ENCODE results near the gene IP6K1. TPM values are rescaled to one million over a fixed set of nuclear protein-coding genes. Genes with fewer than 3 reads are reported as not detected.
A peak's percentile ranks its signal among the peaks of the same experiment; 100 is the strongest.
"Not testable (repeated sequence)": the region's sequence is repeated elsewhere in the genome, so short reads cannot be mapped to it uniquely, and the experiment has no call there.

Gene IP6K1
- total RNA-seq, result 10 to 100 TPM; 30.5 to 41.3 (median 35.8) TPM

- TF ChIP-seq, protein P1, sequence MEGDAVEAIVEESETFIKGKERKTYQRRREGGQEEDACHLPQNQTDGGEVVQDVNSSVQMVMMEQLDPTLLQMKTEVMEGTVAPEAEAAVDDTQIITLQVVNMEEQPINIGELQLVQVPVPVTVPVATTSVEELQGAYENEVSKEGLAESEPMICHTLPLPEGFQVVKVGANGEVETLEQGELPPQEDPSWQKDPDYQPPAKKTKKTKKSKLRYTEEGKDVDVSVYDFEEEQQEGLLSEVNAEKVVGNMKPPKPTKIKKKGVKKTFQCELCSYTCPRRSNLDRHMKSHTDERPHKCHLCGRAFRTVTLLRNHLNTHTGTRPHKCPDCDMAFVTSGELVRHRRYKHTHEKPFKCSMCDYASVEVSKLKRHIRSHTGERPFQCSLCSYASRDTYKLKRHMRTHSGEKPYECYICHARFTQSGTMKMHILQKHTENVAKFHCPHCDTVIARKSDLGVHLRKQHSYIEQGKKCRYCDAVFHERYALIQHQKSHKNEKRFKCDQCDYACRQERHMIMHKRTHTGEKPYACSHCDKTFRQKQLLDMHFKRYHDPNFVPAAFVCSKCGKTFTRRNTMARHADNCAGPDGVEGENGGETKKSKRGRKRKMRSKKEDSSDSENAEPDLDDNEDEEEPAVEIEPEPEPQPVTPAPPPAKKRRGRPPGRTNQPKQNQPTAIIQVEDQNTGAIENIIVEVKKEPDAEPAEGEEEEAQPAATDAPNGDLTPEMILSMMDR (IDR thresholded peaks at IDR 0.05), result no peak
- ATAC-seq (ENCODE audit: low FRiP score) (peak; percentile 99), DNase-seq (ENCODE audit: low spot score) (peak; percentile 100)
These were observed at the start of gene IP6K1 for GRCh38 chr3:49786357-49787181. TSS of gene IP6K1 (minus strand) at chr3:49786542. CDS start at chr3:49748040, 38,502 bp downstream.

DNA sequence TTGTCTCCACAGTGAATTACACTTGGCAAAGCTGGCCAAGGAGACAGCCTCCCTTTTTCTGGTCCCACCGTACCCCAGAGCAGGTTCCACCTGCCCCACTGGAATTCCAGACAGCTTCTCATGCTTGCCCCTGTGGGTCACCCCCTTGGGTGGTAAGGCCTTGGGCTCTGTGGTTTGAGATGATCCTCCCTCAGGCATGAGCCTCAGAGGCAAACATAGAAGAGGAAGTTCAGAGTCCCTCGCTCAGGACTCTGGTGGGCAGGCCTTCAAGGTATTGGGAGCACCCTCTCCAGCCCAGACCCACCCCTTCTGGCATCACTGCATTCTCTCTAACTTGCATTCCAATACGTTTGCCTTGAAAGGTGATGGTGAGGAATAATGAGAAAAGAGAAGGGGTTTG is 45.0 kb upstream of the IP6K1 start:
- DNase-seq (ENCODE audit: low spot score) (no peak), ATAC-seq (ENCODE audit: low FRiP score) (no peak)
- TF ChIP-seq, protein P1 (IDR thresholded peaks at IDR 0.05), result no peak

DNA sequence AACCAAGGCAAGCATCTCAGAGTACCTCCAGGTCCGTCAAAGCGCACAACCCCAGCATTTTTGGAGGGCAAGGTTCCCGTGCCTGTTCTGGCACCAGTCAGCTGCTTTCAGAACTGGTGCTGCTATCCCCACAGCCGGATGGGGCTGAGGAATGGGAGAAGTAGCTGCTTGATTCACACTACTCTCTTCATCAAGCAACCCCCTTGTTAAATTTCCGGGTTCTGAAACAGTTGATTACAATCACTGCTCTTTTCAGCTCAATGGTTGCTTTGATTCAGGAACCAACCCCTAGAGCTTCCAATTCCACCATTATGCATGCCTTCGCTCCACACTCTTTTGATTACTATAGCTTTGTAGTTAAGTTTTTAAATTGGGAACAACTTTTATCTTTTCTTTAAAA is 39.7 kb upstream of the IP6K1 start:
- DNase-seq (ENCODE audit: low spot score) (no peak), ATAC-seq (ENCODE audit: low FRiP score) (no peak)
- TF ChIP-seq, protein P1 (IDR thresholded peaks at IDR 0.05), result no peak

- not testable (repeated sequence) for ATAC-seq (ENCODE audit: low FRiP score); DNase-seq (ENCODE audit: low spot score)
These were observed 36.8 kb upstream of the IP6K1 start for GRCh38 chr3:49823131-49823530.

GRCh38 chr3:49813497-49814174 is 27.3 kb upstream of the IP6K1 start, which contains the start of gene UBA7:
TSS of gene UBA7 (minus strand) at chr3:49813953. CDS start at chr3:49813787, 166 bp downstream.
- no peak for DNase-seq (ENCODE audit: low spot score)
- ATAC-seq (ENCODE audit: low FRiP score), result peak; percentile 86

DNA sequence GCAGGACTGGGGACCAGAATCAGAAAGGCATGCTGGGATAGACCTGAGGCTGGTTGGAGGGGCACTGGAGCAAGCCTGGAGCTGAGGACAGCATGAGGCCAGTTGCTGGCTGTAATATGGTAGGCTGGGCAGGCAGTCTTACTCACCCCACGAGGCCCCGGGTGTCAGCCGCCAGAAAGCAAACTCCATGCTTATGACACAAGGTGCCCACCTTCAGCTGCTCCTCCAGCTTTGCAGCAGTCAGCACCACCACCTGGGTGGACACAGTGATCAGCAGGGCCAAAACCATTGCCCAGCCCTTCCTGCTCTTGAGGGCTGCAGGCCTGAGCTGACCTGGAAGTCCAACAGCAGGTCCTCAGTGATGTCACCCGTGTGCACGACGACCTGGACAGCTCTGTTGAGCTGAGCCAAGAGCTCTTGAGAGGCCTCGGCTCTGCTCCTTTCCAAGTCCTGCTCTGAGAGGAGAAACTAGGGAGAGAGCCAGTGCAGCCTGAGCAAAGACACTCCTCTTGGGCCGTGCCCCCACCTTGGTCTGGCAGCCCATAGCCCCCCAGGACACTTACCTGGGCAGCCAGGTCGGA is 26.7 kb upstream of the IP6K1 start:
- no peak for ATAC-seq (ENCODE audit: low FRiP score)
- TF ChIP-seq, protein P1 (IDR thresholded peaks at IDR 0.05), result no peak
- no peak for DNase-seq (ENCODE audit: low spot score)

More at GRCh38 chr3:49813497-49814174, 27.3 kb upstream of the IP6K1 start, which contains the start of gene UBA7:
- TF ChIP-seq, protein P1 (IDR thresholded peaks at IDR 0.05), result no peak

DNA sequence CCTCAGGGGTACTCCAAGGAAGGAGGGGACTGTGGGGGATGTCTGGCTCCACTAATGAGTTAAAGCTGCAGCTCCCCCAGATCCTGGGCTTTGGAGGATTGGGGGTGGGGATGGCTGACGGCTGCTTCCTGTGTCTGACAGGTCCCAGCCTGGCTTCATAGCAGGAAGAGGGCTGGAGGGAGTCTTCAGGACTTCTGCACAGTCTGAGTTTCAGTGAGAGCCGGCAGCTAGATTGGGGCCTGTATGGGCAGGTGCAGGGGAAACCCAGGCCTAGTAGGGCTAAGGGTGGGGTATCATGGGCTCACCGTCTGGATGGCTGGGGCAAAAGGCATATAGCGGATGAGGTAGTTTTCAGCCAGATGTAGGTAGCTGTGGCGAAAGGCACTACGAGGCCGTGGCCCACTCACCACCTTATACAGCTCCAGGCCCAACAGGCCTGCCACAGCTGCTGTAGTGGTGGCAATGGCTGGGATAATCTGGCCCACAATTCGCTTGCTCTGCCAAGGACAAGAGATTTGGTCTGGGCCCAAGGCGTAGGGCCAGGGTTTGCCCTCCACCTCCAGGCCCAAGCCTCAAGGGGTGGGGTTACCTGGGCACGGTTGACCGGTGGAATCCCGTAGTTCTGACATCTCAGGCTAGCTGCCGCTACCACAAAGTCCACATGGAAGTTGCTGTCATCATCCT is 21.2 kb upstream of the IP6K1 start:
- TF ChIP-seq, protein P1 (IDR thresholded peaks at IDR 0.05), result no peak

More for the DNA sequence above, 21.2 kb upstream of the IP6K1 start:
- ATAC-seq (ENCODE audit: low FRiP score) (no peak), DNase-seq (ENCODE audit: low spot score) (no peak)

Data from omental fat pad (tissue), 4 donors.